Left lung (tissue), 10 donors: ENCODE results near the gene C5AR2. TPM values are rescaled to one million over a fixed set of nuclear protein-coding genes. Genes with fewer than 3 reads are reported as not detected.
"Not testable (repeated sequence)": the region's sequence is repeated elsewhere in the genome, so short reads cannot be mapped to it uniquely, and the experiment has no call there.

Source experiments
- ATAC-seq: fragments of 200-7000 bp; cut with Tn5 transposase; one replicate; pipeline ENCODE4 v1.9.1; 2020; ENCODE audit warnings: moderate library complexity
- DNase-seq, 4 donors: peaks; one replicate each; pipeline ENCODE4 v3.0.0-alpha.2; 2013 to 2020
- H3K27ac ChIP-seq, 2 donors: fragments of 200-600 bp; sonication (generic) in 1 of 2; one replicate each; pipeline versions ENCODE4 v1.5.0 to v1.8.0; 2020 to 2021
- H3K27me3 ChIP-seq, 2 donors: fragments of 200-600 bp; sonication (generic) in 1 of 2; one replicate each; pipeline versions ENCODE4 v1.5.0 to v1.8.0; 2020 to 2021
- H3K36me3 ChIP-seq, 2 donors: fragments of 200-600 bp; sonication (generic) in 1 of 2; one replicate each; pipeline versions ENCODE4 v1.5.0 to v1.8.0; 2020 to 2021
- H3K4me1 ChIP-seq, 2 donors: fragments of 200-600 bp; one replicate each; pipeline ENCODE4 v1.8.0; 2021
- H3K4me3 ChIP-seq, 2 donors: fragments of 200-600 bp; sonication (generic) in 1 of 2; one replicate each; pipeline versions ENCODE4 v1.5.0 to v1.8.0; 2020 to 2021; ENCODE audit warnings: mild to moderate bottlenecking in 1 of 2
- H3K9me3 ChIP-seq, 2 donors: fragments of 200-600 bp; sonication (generic) in 1 of 2; one replicate each; pipeline versions ENCODE4 v1.5.0 to v1.8.0; 2020 to 2021
- intact Hi-C, 2 donors: fragments of 100-400 bp; cut with DNase I; formaldehyde crosslinking; loops; one replicate each; pipeline versions ENCODE4 v1.11.2 to v1.14.2; 2022
- polyA plus RNA-seq, 6 donors: library from polyadenylated mRNA; unstranded; fragments of 120-200 nt; gene quantifications; one replicate each; pipeline ENCODE4 v1.2.1, GENCODE V29; 2013; ENCODE audit not compliant: insufficient read length in 6 of 6
- total RNA-seq, 2 donors: library from RNA; stranded (reverse); fragmentation: NEBNext Ultra II Directional; extraction: Animal tissue kit (Norgen Biotek cat#: 25700); gene quantifications; one replicate each; pipeline ENCODE4 v1.2.1, GENCODE V29; 2021
- TF ChIP-seq, protein P1 (sequence below), 2 donors: fragments of 200-600 bp; sonication (generic) in 1 of 2; IDR thresholded peaks; one replicate each; pipeline versions ENCODE4 v1.5.0 to v1.8.0; 2021; ENCODE audit warnings: antibody characterized with exemption in 2 of 2
- donor health status: DM: no; HTN: yes; CAD: no.
- donor health status: DM: no; HTN: no; CAD: no.

The C5AR2 gene
- total and polyA plus RNA-seq, 8 donors: 0.48 to 11.2 (median 0.78) TPM

GRCh38 chr19:47323409-47323808 lies 8.6 kb upstream of the C5AR2 start:
- H3K9me3 ChIP-seq: no peaks in the 10 kb centered on the region
- H3K27me3 ChIP-seq: peaks cover 0 to 5% of the 10 kb centered on the region in 2 donors
- H3K4me1 ChIP-seq: peaks cover 0 to 53% of the 10 kb centered on the region in 2 donors
- H3K36me3 ChIP-seq: peaks cover 0 to 32% of the 10 kb centered on the region in 2 donors
- TF ChIP-seq, protein P1, sequence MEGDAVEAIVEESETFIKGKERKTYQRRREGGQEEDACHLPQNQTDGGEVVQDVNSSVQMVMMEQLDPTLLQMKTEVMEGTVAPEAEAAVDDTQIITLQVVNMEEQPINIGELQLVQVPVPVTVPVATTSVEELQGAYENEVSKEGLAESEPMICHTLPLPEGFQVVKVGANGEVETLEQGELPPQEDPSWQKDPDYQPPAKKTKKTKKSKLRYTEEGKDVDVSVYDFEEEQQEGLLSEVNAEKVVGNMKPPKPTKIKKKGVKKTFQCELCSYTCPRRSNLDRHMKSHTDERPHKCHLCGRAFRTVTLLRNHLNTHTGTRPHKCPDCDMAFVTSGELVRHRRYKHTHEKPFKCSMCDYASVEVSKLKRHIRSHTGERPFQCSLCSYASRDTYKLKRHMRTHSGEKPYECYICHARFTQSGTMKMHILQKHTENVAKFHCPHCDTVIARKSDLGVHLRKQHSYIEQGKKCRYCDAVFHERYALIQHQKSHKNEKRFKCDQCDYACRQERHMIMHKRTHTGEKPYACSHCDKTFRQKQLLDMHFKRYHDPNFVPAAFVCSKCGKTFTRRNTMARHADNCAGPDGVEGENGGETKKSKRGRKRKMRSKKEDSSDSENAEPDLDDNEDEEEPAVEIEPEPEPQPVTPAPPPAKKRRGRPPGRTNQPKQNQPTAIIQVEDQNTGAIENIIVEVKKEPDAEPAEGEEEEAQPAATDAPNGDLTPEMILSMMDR (IDR thresholded peaks at IDR 0.05): no peak
- H3K27ac ChIP-seq: peak overlapping the region; percentile 33 to 69
- H3K4me3 ChIP-seq: peak overlapping the region in 1 of 2 donors; percentile 4
- intact Hi-C loops: no loop called here
- ATAC-seq: no peak
- no peak for DNase-seq

DNA sequence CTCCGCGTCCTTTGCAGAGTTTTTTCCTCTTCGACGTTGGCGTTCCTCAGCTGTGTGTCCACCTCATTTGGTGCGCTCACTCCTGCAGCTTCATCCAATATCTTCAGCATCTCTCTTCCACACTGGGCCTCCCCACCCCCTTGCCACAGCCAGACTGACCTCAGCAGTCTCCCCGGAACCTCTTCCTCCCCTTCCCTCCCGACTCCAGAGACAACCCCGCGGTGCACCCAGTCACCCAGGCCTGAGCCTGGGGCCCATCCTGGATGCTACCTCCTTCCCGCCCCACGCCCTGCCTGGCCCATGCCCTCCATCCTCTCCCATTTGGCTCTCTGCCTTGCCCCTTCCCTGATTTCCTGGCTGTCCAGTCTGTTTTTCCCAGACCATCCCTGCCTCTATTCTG lies 8.1 kb upstream of the C5AR2 start:
- Histone ChIP-seq H3K27ac (peak overlapping the region; percentile 46 to 69), H3K4me3 (peak overlapping the region in 1 of 2 donors; percentile 4), H3K4me1 (peaks cover 0 to 49% of the 10 kb centered on the region in 2 donors), H3K36me3 (peaks cover 0 to 28% of the 10 kb centered on the region in 2 donors), H3K27me3 (peaks cover 0 to 5% of the 10 kb centered on the region in 2 donors), H3K9me3 (no peaks in the 10 kb centered on the region)
- TF ChIP-seq, protein P1 (IDR thresholded peaks at IDR 0.05): no peak
- DNase-seq (peak in 1 of 4 donors; percentile 82), ATAC-seq (peak; percentile 51)
- intact Hi-C loops: no loop called here

GRCh38 chr19:47324502-47324901 lies 7.5 kb upstream of the C5AR2 start:
- ATAC-seq: peak; percentile 75
- Histone ChIP-seq H3K27me3 (peaks cover 0 to 5% of the 10 kb centered on the region in 2 donors), H3K9me3 (no peaks in the 10 kb centered on the region), H3K27ac (peak overlapping the region; percentile 46 to 69), H3K36me3 (peaks cover 0 to 21% of the 10 kb centered on the region in 2 donors), H3K4me3 (peak overlapping the region in 1 of 2 donors; percentile 4), H3K4me1 (peaks cover 0 to 51% of the 10 kb centered on the region in 2 donors)
- intact Hi-C loops: no loop called here
- peak in 2 of 4 donors; percentile 78 to 83 for DNase-seq
- TF ChIP-seq, protein P1 (IDR thresholded peaks at IDR 0.05): no peak

DNA sequence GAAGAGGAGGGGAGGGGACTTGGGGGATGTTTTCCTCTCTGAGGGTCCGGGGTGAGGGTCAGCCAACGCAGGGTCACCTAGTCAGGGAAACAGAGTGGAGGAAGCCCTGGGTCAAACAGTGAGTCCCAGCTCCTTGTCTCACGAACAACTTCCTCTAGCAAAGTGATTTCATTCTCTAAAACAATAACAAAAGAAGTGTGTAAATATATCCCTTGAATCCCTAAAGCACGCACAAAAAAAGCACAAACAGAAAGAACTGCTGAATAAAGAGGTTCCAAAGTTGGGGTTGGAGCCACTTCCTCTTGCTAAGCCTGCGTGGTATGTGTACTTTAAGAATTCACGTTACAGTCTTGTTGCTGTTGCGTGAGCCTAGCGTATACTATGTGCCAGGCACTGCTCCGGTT lies 1.5 kb upstream of the C5AR2 start:
- Histone ChIP-seq H3K36me3 (no peaks in the 10 kb centered on the region), H3K4me1 (peaks cover 0 to 40% of the 10 kb centered on the region in 2 donors), H3K9me3 (no peaks in the 10 kb centered on the region), H3K27ac (peak overlapping the region; percentile 67 to 86), H3K27me3 (no peaks in the 10 kb centered on the region), H3K4me3 (no peak overlapping the region)
- TF ChIP-seq, protein P1 (IDR thresholded peaks at IDR 0.05): no peak
- peak; percentile 77 for ATAC-seq
- intact Hi-C loops: no loop called here
- no peak for DNase-seq

GRCh38 chr19:47331490-47331889 lies 485 bp upstream of the C5AR2 start:
- H3K9me3 ChIP-seq: no peaks in the 10 kb centered on the region
- TF ChIP-seq, protein P1 (IDR thresholded peaks at IDR 0.05): no peak
- H3K36me3 ChIP-seq: no peaks in the 10 kb centered on the region
- H3K4me1 ChIP-seq: peaks cover 0 to 47% of the 10 kb centered on the region in 2 donors
- ATAC-seq (no peak), DNase-seq (no peak)
- peak overlapping the region in 1 of 2 donors; percentile 86 for H3K27ac ChIP-seq
- intact Hi-C loops: no loop called here
- no peak overlapping the region for H3K4me3 ChIP-seq
- H3K27me3 ChIP-seq: no peaks in the 10 kb centered on the region

- peak in 3 of 4 donors; percentile 48 to 91 (median 88) for DNase-seq
- peak overlapping the region; percentile 51 to 89 for H3K27ac ChIP-seq
- peaks cover 0 to 34% of the 10 kb centered on the region in 2 donors for H3K4me1 ChIP-seq
- peak overlapping the region in 1 of 2 donors; percentile 48 for H3K4me3 ChIP-seq
- peak; percentile 92 for ATAC-seq
- intact Hi-C loops, H3K27me3 ChIP-seq, H3K9me3 ChIP-seq: not testable (repeated sequence)
- peaks cover 0 to 15% of the 10 kb centered on the region in 2 donors for H3K36me3 ChIP-seq
These were observed 5.1 kb downstream of the C5AR2 start for GRCh38 chr19:47336765-47337718.
